Spleen (tissue), 11 donors: ENCODE data around the gene RTCA. TPM values are rescaled to one million over a fixed set of nuclear protein-coding genes. Genes with fewer than 3 reads are reported as not detected.

Source experiments
- DNase-seq: peaks from one replicate; pipeline ENCODE4 v3.0.0-alpha.2; 2020
- H3K27ac ChIP-seq, 8 donors: fragments of 200-600 bp; sonication (generic) in 7 of 8; 1 replicate in 4 of 8; 2 replicates in 4 of 8; pipeline versions ENCODE4 v1.5.0 to v1.8.0; 2016 to 2021; ENCODE audit warnings: inconsistent platforms in 4 of 8, mild to moderate bottlenecking in 4 of 8, moderate library complexity in 1 of 8
- H3K27me3 ChIP-seq, 7 donors: fragments of 200-600 bp; sonication (generic) in 6 of 7; replicated peaks in 1 of 7; 1 replicate in 4 of 7; 2 replicates in 3 of 7; pipeline versions ENCODE4 v1.5.0 to v1.8.0; 2016 to 2021; ENCODE audit warnings: inconsistent platforms in 3 of 7, mild to moderate bottlenecking in 1 of 7
- H3K36me3 ChIP-seq, 6 donors: fragments of 200-600 bp; sonication (generic) in 5 of 6; 1 replicate in 4 of 6; 2 replicates in 2 of 6; pipeline versions ENCODE4 v1.5.0 to v1.8.0; 2016 to 2021; ENCODE audit warnings: inconsistent platforms in 2 of 6
- H3K4me1 ChIP-seq, 6 donors: fragments of 200-600 bp; sonication (generic) in 5 of 6; 1 replicate in 3 of 6; 2 replicates in 3 of 6; pipeline versions ENCODE4 v1.5.0 to v1.8.0; 2016 to 2021; ENCODE audit warnings: inconsistent platforms in 3 of 6
- H3K4me3 ChIP-seq, 8 donors: fragments of 200-600 bp; sonication (generic) in 7 of 8; 1 replicate in 4 of 8; 2 replicates in 4 of 8; pipeline versions ENCODE4 v1.5.0 to v1.8.0; 2016 to 2021; ENCODE audit warnings: inconsistent platforms in 4 of 8, mild to moderate bottlenecking in 4 of 8, moderate library complexity in 2 of 8
- H3K9me3 ChIP-seq, 8 donors: fragments of 200-600 bp; sonication (generic) in 7 of 8; 1 replicate in 4 of 8; 2 replicates in 4 of 8; pipeline versions ENCODE4 v1.5.0 to v1.8.0; 2016 to 2021; ENCODE audit warnings: inconsistent platforms in 4 of 8
- POLR2A ChIP-seq, 3 donors: fragments of 450-650 bp; IDR thresholded peaks; one replicate each; pipeline ENCODE4 v1.5.1; 2017; ENCODE audit warnings: antibody characterized with exemption in 3 of 3, mild to moderate bottlenecking in 1 of 3
- POLR2AphosphoS5 ChIP-seq, 3 donors: sonication (generic); formaldehyde crosslinking; IDR thresholded peaks; one replicate each; pipeline ENCODE4 v1.5.1; 2017; ENCODE audit warnings: antibody characterized with exemption in 3 of 3
- WGBS, 5 donors: extraction: QIAGEN DNeasy Blood & Tissue Kit in 3 of 5; methylation state at CpG; one replicate each; pipeline versions ENCODE4 v1.1.5 to v1.1.7; 2013 to 2018; 5-methylcytosine and 5-hydroxymethylcytosine counted together
- intact Hi-C: fragments of 100-400 bp; cut with DNase I; formaldehyde crosslinking; loops from one replicate; pipeline ENCODE4 v1.15.0; 2023; ENCODE audit warnings: low total_unique reads
- polyA plus RNA-seq, 3 donors: library from polyadenylated mRNA; stranded (reverse); fragments of 200-250 nt; gene quantifications; one replicate each; pipeline ENCODE4 v1.2.1, GENCODE V29; 2013
- total RNA-seq, 7 donors: library from RNA; depleted of rRNA in 3 of 7; stranded (reverse); fragments of >200 nt in 3 of 7; fragmentation: NEBNext Ultra II Directional in 4 of 7; extraction: Animal tissue kit (Norgen Biotek cat#: 25700) in 4 of 7; gene quantifications; one replicate each; pipeline versions ENCODE4 v1.1.0 to v1.2.1, GENCODE V29; 2016 to 2021
- TF ChIP-seq, protein P1 (sequence below), 11 experiments: fragments of 200-600 bp in 7 of 11; fragments of 450-650 bp in 4 of 11; sonication (generic) in 4 of 11; IDR thresholded peaks in 8 of 11; conservative IDR thresholded peaks in 3 of 11; 1 replicate in 7 of 11; 2 replicates in 4 of 11; pipeline versions ENCODE4 v1.4.0 to v1.8.0; 2016 to 2021; ENCODE audit warnings: antibody characterized with exemption in 11 of 11, inconsistent platforms in 4 of 11, mild to moderate bottlenecking in 1 of 11
- donor health status: healthy with polysubstance abuse.
- donor health status: DM: no; HTN: no; CAD: no; lungs with moderate emphysema.
- donor health status: DM: no; HTN: no; CAD: no.
- donor health status: Bipolar disorder and iron deficiency.
- donor health status: healthy.
- donor health status: DM: no; HTN: no; CAD: no.
- donor health status: DM: yes; HTN: yes; CAD: no.

Gene RTCA
- total and polyA plus RNA-seq, 10 donors: 19.7 to 42.6 (median 30.0) TPM

GRCh38 chr1:100321100-100321493 lies 55.1 kb downstream of the RTCA start:
- 94 to 99% (median 96%) methylated on average over 7 of the region's 7 CpGs for WGBS, 5 donors
- DNase-seq: no peak
- no peaks in the 10 kb centered on the region for H3K27me3 ChIP-seq
- no peaks in the 10 kb centered on the region for H3K36me3 ChIP-seq
- TF ChIP-seq, protein P1, sequence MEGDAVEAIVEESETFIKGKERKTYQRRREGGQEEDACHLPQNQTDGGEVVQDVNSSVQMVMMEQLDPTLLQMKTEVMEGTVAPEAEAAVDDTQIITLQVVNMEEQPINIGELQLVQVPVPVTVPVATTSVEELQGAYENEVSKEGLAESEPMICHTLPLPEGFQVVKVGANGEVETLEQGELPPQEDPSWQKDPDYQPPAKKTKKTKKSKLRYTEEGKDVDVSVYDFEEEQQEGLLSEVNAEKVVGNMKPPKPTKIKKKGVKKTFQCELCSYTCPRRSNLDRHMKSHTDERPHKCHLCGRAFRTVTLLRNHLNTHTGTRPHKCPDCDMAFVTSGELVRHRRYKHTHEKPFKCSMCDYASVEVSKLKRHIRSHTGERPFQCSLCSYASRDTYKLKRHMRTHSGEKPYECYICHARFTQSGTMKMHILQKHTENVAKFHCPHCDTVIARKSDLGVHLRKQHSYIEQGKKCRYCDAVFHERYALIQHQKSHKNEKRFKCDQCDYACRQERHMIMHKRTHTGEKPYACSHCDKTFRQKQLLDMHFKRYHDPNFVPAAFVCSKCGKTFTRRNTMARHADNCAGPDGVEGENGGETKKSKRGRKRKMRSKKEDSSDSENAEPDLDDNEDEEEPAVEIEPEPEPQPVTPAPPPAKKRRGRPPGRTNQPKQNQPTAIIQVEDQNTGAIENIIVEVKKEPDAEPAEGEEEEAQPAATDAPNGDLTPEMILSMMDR (IDR thresholded peaks at IDR 0.05 in 8 of 11, conservative IDR thresholded peaks at IDR 0.05 in 3 of 11): no peak
- TF ChIP-seq POLR2AphosphoS5 (IDR thresholded peaks at IDR 0.05): no peak
- TF ChIP-seq POLR2A (IDR thresholded peaks at IDR 0.05): no peak
- no peak overlapping the region for H3K4me3 ChIP-seq
- intact Hi-C loops: no loop called here
- no peaks in the 10 kb centered on the region for H3K4me1 ChIP-seq
- peaks cover 0 to 43% (median 34%) of the 10 kb centered on the region in 8 donors for H3K9me3 ChIP-seq
- H3K27ac ChIP-seq: no peak overlapping the region

DNA sequence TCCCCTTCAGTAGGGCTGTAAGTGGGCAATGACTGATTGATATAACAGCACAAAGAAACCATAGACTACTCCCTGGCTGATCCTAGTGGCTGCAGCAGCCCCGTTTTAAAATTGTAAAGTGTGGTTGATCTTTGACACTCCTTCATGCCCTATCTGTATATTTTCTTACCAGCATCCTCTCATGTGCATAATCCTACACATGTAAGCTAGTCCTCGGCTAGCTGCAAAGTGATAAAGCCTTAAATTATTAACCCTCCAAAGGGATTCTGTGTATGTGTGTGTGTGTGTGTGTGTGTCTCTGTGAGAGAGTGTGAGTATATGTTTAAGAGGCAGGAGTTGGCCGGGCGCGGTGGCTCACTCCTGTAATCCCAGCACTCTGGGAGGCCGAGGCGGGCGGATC lies 55.5 kb downstream of the RTCA start:
- Histone ChIP-seq H3K4me3 (no peak overlapping the region), H3K27me3 (no peaks in the 10 kb centered on the region), H3K36me3 (no peaks in the 10 kb centered on the region), H3K27ac (no peak overlapping the region), H3K9me3 (peaks cover 0 to 39% (median 30%) of the 10 kb centered on the region in 8 donors), H3K4me1 (no peaks in the 10 kb centered on the region)
- TF ChIP-seq POLR2AphosphoS5 (IDR thresholded peaks at IDR 0.05) (no peak), POLR2A (IDR thresholded peaks at IDR 0.05) (no peak)
- TF ChIP-seq, protein P1 (IDR thresholded peaks at IDR 0.05 in 8 of 11, conservative IDR thresholded peaks at IDR 0.05 in 3 of 11): no peak
- WGBS, 5 donors: 91 to 94% (median 92%) methylated on average over 7 to 8 of the region's 8 CpGs
- no peak for DNase-seq
- intact Hi-C loops: no loop called here

DNA sequence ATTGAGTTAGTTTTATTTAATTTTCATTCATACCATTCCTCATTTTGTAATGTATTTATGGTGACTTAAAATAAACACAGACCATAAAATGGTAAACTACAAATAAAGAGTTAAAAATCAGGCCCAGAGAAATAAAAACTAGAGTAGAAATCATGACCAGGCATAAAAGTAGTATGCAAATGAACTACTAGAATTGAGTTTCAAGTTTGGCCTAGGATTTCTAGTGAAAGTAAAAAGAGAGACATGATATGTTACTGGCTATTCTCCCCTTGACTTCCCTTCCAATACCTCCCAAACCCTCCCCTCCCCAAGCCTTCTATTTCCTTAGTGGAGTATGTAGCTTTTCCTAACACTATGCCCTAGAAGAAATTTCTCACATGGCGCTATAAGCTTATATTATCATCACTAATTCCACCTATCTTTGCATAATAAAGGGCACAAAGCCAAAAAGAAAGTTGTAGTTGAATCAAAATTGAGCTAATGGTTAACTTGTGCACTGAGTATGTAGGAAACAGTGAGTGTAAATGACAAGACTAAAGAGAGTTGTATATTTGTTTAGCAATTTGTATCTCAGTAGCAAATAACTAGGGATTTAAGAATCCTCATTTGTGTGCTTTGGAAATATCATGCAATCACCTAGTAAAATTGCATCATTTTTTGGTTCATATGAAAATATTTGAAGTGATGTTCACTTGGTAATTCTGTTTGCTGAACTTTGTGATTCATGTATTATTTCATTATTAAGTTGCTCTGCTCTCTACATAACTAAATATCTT lies 56.6 kb downstream of the RTCA start:
- H3K4me1 ChIP-seq: no peaks in the 10 kb centered on the region
- WGBS, 5 donors: 90 to 96% (median 91%) methylated on average over 1 of the region's 1 CpG
- no peak overlapping the region for H3K27ac ChIP-seq
- intact Hi-C loops: no loop called here
- H3K9me3 ChIP-seq: peaks cover 0 to 28% (median 20%) of the 10 kb centered on the region in 8 donors
- no peaks in the 10 kb centered on the region for H3K36me3 ChIP-seq
- no peak overlapping the region for H3K4me3 ChIP-seq
- no peak for DNase-seq
- no peak for TF ChIP-seq POLR2AphosphoS5 (IDR thresholded peaks at IDR 0.05)
- TF ChIP-seq, protein P1 (IDR thresholded peaks at IDR 0.05 in 8 of 11, conservative IDR thresholded peaks at IDR 0.05 in 3 of 11): no peak
- TF ChIP-seq POLR2A (IDR thresholded peaks at IDR 0.05): no peak
- no peaks in the 10 kb centered on the region for H3K27me3 ChIP-seq

DNA sequence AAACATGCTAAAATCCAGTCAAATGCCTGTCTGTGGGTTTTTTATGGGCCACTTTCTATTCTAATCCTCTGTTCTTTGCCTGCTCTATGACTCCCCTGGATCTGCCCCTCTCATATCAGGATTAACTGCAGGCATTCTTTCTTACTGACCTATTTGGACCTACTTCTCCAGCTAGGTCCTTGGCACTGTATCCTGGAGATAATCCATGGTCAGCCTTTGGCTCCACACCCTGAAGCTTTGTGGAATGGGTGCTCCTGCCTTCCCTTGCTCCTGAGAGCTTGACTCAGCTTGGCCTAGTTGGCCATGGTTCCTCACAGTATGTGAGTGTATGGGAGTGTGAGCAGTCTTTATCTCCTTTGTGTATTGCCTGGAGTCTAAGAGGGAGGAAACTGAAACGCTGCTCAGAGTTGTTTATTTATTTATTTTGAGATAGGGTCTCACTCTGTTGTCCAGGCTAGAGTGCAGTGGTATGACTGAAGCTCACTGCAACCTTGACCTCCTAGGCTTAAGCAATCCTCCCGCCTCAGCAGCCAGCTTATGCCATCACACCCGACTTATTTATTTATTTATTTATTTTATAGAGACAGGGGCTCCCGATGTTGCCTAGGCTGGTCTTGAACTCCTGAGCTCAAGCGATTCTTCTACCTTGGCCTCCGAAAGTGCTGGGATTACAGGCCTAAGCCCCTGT lies 57.5 kb downstream of the RTCA start:
- no peak for DNase-seq
- 84 to 88% (median 84%) methylated on average over 6 of the region's 6 CpGs for WGBS, 5 donors
- Histone ChIP-seq H3K36me3 (no peaks in the 10 kb centered on the region), H3K4me1 (no peaks in the 10 kb centered on the region), H3K9me3 (peaks cover 0 to 22% (median 19%) of the 10 kb centered on the region in 8 donors), H3K4me3 (no peak overlapping the region), H3K27ac (no peak overlapping the region), H3K27me3 (no peaks in the 10 kb centered on the region)
- intact Hi-C loops: no loop called here
- TF ChIP-seq, protein P1 (IDR thresholded peaks at IDR 0.05 in 8 of 11, conservative IDR thresholded peaks at IDR 0.05 in 3 of 11): no peak
- TF ChIP-seq POLR2AphosphoS5 (IDR thresholded peaks at IDR 0.05) (no peak), POLR2A (IDR thresholded peaks at IDR 0.05) (no peak)
